Adipocyte (in vitro differentiated cells): ENCODE data around the gene IQGAP3.

Source experiments
- DNase-seq: peaks from one replicate; pipeline ENCODE4 v3.0.0-alpha.2; 2015; ENCODE audit warnings: low read depth
- H3K27me3 ChIP-seq: replicated peaks from 2 replicates; pipeline ENCODE4 v1.7.0; 2013; ENCODE audit warnings: mild to moderate bottlenecking, low read length, moderate library complexity; ENCODE audit not compliant: control insufficient read depth, insufficient read depth
- H3K36me3 ChIP-seq: 2 replicates; pipeline ENCODE4 v1.7.0; 2013; ENCODE audit warnings: low read length, mild to moderate bottlenecking, moderate library complexity; ENCODE audit not compliant: control insufficient read depth, insufficient read depth, severe bottlenecking
- H3K4me1 ChIP-seq: 2 replicates; pipeline ENCODE4 v1.7.0; 2013; ENCODE audit warnings: mild to moderate bottlenecking, low read length, moderate library complexity; ENCODE audit not compliant: control insufficient read depth, insufficient read depth
- H3K4me3 ChIP-seq: 2 replicates; pipeline ENCODE4 v1.7.0; 2013; ENCODE audit warnings: mild to moderate bottlenecking, low read length, moderate library complexity
- H3K9ac ChIP-seq: 2 replicates; pipeline ENCODE4 v1.7.0; 2013; ENCODE audit warnings: mild to moderate bottlenecking, low read length, moderate library complexity
- H3K9me3 ChIP-seq: 2 replicates; pipeline ENCODE4 v1.7.0; 2013; ENCODE audit warnings: mild to moderate bottlenecking, low read length, moderate library complexity; ENCODE audit not compliant: control insufficient read depth

Gene IQGAP3

DNA sequence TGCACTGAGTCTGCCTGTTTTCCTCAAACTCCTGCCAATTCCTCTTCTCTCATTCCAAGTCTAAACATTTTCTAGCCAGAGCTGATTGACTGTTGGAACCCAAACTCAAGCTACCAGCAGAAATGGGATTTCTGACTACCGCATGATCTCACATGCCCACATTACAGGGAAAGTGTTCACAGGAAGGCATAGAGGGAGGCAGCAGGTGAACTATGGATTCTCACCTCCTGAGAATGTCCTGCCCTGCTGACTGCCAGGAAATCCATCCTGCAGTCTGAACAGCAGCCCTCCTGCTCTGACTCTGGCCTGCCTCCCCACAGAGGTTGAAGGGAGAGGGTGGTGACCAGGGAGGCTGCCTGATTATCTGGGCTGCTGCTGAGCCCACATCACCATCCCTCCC, 22.5 kb downstream of the IQGAP3 start:
- H3K4me1 ChIP-seq = peaks cover 18% of the 10 kb centered on the region
- no peaks in the 10 kb centered on the region for H3K27me3 ChIP-seq
- H3K9me3 ChIP-seq = no peaks in the 10 kb centered on the region
- H3K4me3 ChIP-seq = no peak overlapping the region
- H3K36me3 ChIP-seq = no peaks in the 10 kb centered on the region
- no peak for DNase-seq
- no peak overlapping the region for H3K9ac ChIP-seq

DNA sequence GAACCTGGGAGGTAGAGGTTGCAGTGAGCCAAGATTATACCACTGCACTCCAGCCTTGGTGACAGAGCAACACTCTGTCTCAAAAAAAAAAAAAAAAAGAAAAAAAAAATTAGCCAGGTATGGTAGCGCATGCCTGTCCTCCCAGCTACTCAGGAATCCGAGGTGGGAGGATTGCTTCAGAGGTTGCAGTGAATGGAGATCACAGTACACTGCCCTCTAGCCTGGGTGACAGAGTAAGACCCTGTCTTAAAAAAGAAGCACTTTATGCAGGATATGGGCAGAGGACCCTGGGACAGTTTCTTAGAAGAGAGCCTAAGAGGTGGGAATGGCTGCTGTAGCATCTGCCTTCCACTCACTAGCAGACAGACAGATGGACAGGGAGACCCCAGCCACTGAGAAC, 23.0 kb downstream of the IQGAP3 start:
- H3K36me3 ChIP-seq = no peaks in the 10 kb centered on the region
- H3K9me3 ChIP-seq = no peaks in the 10 kb centered on the region
- H3K9ac ChIP-seq = no peak overlapping the region
- H3K27me3 ChIP-seq = no peaks in the 10 kb centered on the region
- DNase-seq = no peak
- H3K4me3 ChIP-seq = no peak overlapping the region
- peaks cover 18% of the 10 kb centered on the region for H3K4me1 ChIP-seq

DNA sequence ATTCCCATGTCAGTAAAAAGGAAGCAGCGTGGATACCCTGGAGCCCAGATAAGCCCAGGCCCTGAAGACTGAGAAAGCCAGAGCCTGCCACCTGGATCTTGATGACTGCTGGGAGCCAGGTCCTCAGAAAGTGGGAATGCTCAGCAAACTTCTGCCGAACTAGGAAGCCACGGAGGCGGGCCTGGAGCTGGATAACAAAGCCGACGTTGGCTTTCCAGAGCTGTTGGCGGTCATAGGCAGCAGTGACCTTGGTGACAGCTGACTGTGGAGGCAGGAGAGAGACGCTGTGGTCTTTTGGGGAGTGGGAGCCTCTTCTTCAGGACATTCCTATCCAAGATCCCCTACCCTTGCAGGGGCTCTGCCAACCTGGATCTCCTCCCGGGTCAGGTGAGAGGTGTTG, 24.4 kb downstream of the IQGAP3 start:
- no peak overlapping the region for H3K9ac ChIP-seq
- DNase-seq = no peak
- H3K4me3 ChIP-seq = no peak overlapping the region
- no peaks in the 10 kb centered on the region for H3K9me3 ChIP-seq
- H3K36me3 ChIP-seq = no peaks in the 10 kb centered on the region
- H3K27me3 ChIP-seq = no peaks in the 10 kb centered on the region
- peaks cover 9% of the 10 kb centered on the region for H3K4me1 ChIP-seq

DNA sequence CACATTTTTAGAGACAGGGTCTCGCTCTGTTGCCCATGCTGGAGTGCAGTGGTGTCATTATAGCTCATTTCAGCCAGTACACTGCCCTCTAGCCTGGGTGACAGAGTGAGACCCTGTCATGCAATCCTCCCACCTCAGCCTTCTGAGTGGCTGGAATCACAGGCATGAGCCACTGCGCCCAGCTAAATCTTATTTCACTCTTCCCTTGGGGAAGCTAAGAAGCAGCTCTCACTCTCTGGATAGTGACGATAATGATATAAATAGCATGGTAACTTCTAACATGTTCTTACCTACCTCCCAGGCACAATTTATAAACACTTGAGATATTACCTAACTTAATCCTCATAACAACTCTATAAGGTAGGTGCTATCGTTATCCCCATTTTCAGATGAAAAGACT, 24.9 kb downstream of the IQGAP3 start:
- H3K9me3 ChIP-seq = no peaks in the 10 kb centered on the region
- no peak overlapping the region for H3K4me3 ChIP-seq
- DNase-seq = no peak
- H3K36me3 ChIP-seq = no peaks in the 10 kb centered on the region
- H3K27me3 ChIP-seq = no peaks in the 10 kb centered on the region
- no peak overlapping the region for H3K9ac ChIP-seq
- peaks cover 7% of the 10 kb centered on the region for H3K4me1 ChIP-seq

DNA sequence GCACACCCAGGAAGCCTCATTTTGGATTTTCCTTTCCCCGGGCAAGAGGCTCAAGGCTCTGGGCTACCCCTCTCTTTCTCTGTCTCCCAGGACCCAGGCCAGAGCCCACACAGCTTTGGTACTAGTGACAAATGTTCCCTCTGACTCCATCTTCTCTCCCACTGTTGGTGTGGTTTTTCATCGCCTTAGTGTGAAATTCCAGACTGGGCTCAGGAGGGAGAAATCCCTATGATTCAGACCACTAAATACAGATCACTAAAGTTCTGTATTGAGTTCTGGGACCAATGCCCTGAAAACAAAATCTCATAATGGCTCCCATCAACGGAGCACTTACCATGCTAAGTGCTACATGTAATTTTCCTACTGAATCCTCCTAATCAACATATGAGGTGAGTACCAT, 26.1 kb downstream of the IQGAP3 start:
- no peaks in the 10 kb centered on the region for H3K4me1 ChIP-seq
- no peaks in the 10 kb centered on the region for H3K9me3 ChIP-seq
- no peaks in the 10 kb centered on the region for H3K36me3 ChIP-seq
- H3K27me3 ChIP-seq = no peaks in the 10 kb centered on the region
- no peak for DNase-seq
- no peak overlapping the region for H3K9ac ChIP-seq
- H3K4me3 ChIP-seq = no peak overlapping the region

- H3K4me3 ChIP-seq = no peak overlapping the region
- H3K9me3 ChIP-seq = no peaks in the 10 kb centered on the region
- no peak overlapping the region for H3K9ac ChIP-seq
- peaks cover 5% of the 10 kb centered on the region for H3K4me1 ChIP-seq
- DNase-seq = no peak
- no peaks in the 10 kb centered on the region for H3K27me3 ChIP-seq
- H3K36me3 ChIP-seq = no peaks in the 10 kb centered on the region
Measured at GRCh38 chr1:156544592-156545102, 27.7 kb downstream of the IQGAP3 start.

DNA sequence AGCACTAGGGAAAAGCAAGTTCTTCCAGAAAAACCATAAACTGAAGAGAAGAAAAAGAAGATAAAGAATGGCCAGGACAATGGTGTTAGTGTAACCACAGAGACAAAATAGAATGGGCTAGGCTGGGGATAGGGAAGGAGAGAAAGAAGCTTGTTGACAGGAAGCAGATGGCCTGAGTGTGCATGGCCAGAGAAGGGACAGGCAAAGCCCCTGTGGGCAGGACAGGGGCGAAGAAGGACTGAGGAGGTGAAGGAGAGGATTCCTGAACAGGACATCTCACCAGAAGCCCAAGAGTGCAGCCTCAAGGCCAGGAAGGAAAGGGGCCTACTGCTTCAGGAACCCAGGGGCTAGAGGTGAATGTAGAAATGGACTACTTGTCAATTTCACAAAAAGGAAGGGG, 29.3 kb downstream of the IQGAP3 start:
- no peaks in the 10 kb centered on the region for H3K27me3 ChIP-seq
- no peak for DNase-seq
- H3K4me3 ChIP-seq = no peak overlapping the region
- H3K4me1 ChIP-seq = peaks cover 5% of the 10 kb centered on the region
- H3K9ac ChIP-seq = no peak overlapping the region
- no peaks in the 10 kb centered on the region for H3K9me3 ChIP-seq
- H3K36me3 ChIP-seq = no peaks in the 10 kb centered on the region

- H3K27me3 ChIP-seq = no peaks in the 10 kb centered on the region
- no peak overlapping the region for H3K9ac ChIP-seq
- H3K36me3 ChIP-seq = no peaks in the 10 kb centered on the region
- H3K4me3 ChIP-seq = no peak overlapping the region
- DNase-seq = no peak
- H3K4me1 ChIP-seq = peaks cover 5% of the 10 kb centered on the region
- no peaks in the 10 kb centered on the region for H3K9me3 ChIP-seq
Measured at GRCh38 chr1:156540955-156541354, 31.4 kb downstream of the IQGAP3 start.

- H3K9me3 ChIP-seq = no peaks in the 10 kb centered on the region
- H3K9ac ChIP-seq = no peak overlapping the region
- H3K4me3 ChIP-seq = no peak overlapping the region
- H3K27me3 ChIP-seq = no peaks in the 10 kb centered on the region
- H3K4me1 ChIP-seq = peaks cover 5% of the 10 kb centered on the region
- no peak for DNase-seq
- H3K36me3 ChIP-seq = no peaks in the 10 kb centered on the region
Measured at GRCh38 chr1:156539818-156540355, 32.5 kb downstream of the IQGAP3 start.

- Histone ChIP-seq H3K9me3 (no peaks in the 10 kb centered on the region), H3K36me3 (no peaks in the 10 kb centered on the region), H3K4me3 (no peak overlapping the region), H3K27me3 (no peaks in the 10 kb centered on the region), H3K4me1 (peaks cover 5% of the 10 kb centered on the region), H3K9ac (no peak overlapping the region)
- DNase-seq = no peak
Measured at GRCh38 chr1:156538711-156539440, 33.5 kb downstream of the IQGAP3 start.

DNA sequence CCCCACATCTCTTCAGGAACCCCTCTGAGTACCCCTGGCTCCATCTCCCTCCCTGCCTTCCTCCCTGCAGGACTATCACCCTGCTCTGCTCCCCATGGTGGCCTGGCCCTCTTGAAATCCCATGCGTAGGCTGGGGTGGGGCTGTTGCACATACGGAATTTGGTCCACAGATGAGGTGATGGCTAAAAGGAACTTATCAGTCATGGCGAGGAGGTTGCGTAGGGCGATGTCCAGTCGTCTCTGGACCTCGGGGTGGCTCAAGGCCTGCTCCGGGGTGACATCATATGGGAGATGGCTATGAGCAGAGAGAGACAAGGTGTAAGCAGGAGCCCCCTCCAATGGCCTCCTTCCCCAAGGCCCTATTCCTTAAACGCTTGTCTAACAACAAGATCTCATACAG, 35.3 kb downstream of the IQGAP3 start:
- Histone ChIP-seq H3K9me3 (no peaks in the 10 kb centered on the region), H3K4me1 (peaks cover 5% of the 10 kb centered on the region), H3K36me3 (no peaks in the 10 kb centered on the region), H3K9ac (no peak overlapping the region), H3K4me3 (no peak overlapping the region), H3K27me3 (no peaks in the 10 kb centered on the region)
- no peak for DNase-seq
